HG03039 (cell line): Measurements from ENCODE around the gene WTIP.
A peak's percentile ranks its signal among the peaks of the same experiment; 100 is the strongest.
"Not testable (repeated sequence)": the region's sequence is repeated elsewhere in the genome, so short reads cannot be mapped to it uniquely, and the experiment has no call there.

Source experiments
- ATAC-seq: cut with Tn5 transposase; IDR thresholded peaks from one replicate; pipeline ENCODE4 v1.9.1; 2021; ENCODE audit warnings: mild to moderate bottlenecking, moderate library complexity; ENCODE audit not compliant: unreplicated experiment

Gene WTIP

GRCh38 chr19:34475975-34476594 is 5.5 kb upstream of the WTIP start:
- ATAC-seq = no peak

- not testable (repeated sequence) for ATAC-seq
These were observed 3.1 kb upstream of the WTIP start for GRCh38 chr19:34478496-34478895.

GRCh38 chr19:34479396-34479795 is 2.2 kb upstream of the WTIP start:
- ATAC-seq = no peak

- ATAC-seq = no peak
These were observed 1.1 kb upstream of the WTIP start for GRCh38 chr19:34480491-34480890.

- no peak for ATAC-seq
These were observed 362 bp downstream of the WTIP start for GRCh38 chr19:34481861-34482379.

- no peak for ATAC-seq
These were observed 1.1 kb downstream of the WTIP start for GRCh38 chr19:34482380-34483250.

GRCh38 chr19:34484328-34484727 is 2.8 kb downstream of the WTIP start:
- no peak for ATAC-seq

- ATAC-seq = no peak
These were observed 4.3 kb downstream of the WTIP start for GRCh38 chr19:34485831-34486230.

- no peak for ATAC-seq
These were observed 6.1 kb downstream of the WTIP start for GRCh38 chr19:34487651-34488051.

- no peak for ATAC-seq
These were observed 7.6 kb downstream of the WTIP start for GRCh38 chr19:34489175-34489574.

- ATAC-seq = no peak
These were observed 8.7 kb downstream of the WTIP start for GRCh38 chr19:34490141-34490766.

- no peak for ATAC-seq
These were observed 11.6 kb downstream of the WTIP start for GRCh38 chr19:34493038-34493648.

- no peak for ATAC-seq
These were observed 12.1 kb downstream of the WTIP start for GRCh38 chr19:34493649-34494044.

GRCh38 chr19:34494601-34495000 is 13.0 kb downstream of the WTIP start:
- no peak for ATAC-seq

- ATAC-seq = no peak
These were observed 13.9 kb downstream of the WTIP start for GRCh38 chr19:34495416-34495815.

- ATAC-seq = no peak
These were observed 15.7 kb downstream of the WTIP start for GRCh38 chr19:34497112-34497805.

GRCh38 chr19:34499155-34499834 is 17.7 kb downstream of the WTIP start:
- no peak for ATAC-seq

GRCh38 chr19:34500656-34501120 is 19.1 kb downstream of the WTIP start:
- no peak for ATAC-seq

GRCh38 chr19:34501339-34502320 is 20.1 kb downstream of the WTIP start:
- peak; percentile 75 for ATAC-seq
